ENCODE results near the gene CHRDL2. TPM values are rescaled to one million over a fixed set of nuclear protein-coding genes. Genes with fewer than 3 reads are reported as not detected.

The CHRDL2 gene
- total RNA-seq, 1 experiment from 2014 or later = 0.39 TPM

- Histone ChIP-seq H2BK120ac (ENCODE audit: low read depth, low read length, poor library complexity, severe bottlenecking) (no peak overlapping the region), H3T11ph (ENCODE audit: low read length) (no peak overlapping the region), H3K14ac (ENCODE audit: insufficient read depth, low read length) (no peak overlapping the region), H3K4ac (ENCODE audit: low read depth, low read length) (no peak overlapping the region), H3K9me3 (ENCODE audit: control insufficient read depth, low read depth, low read length) (no peaks in the 10 kb centered on the region), H3K56ac (ENCODE audit: insufficient read length, low read depth, low read length) (no peak overlapping the region), H3K4me2 (ENCODE audit: insufficient read depth, insufficient read length, low read length) (no peak overlapping the region), H3K9ac (ENCODE audit: extremely low read depth, insufficient read length, low read length) (no peak overlapping the region), H2BK20ac (ENCODE audit: low read depth, low read length, poor library complexity, severe bottlenecking) (no peak overlapping the region), H2BK5ac (ENCODE audit: insufficient read length, low read length) (no peak overlapping the region), H3K4me1 (ENCODE audit: insufficient read depth, low read length) (no peaks in the 10 kb centered on the region), H4K91ac (ENCODE audit: insufficient read length, low read depth, low read length) (no peak overlapping the region), H4K8ac (replicated peaks; ENCODE audit: insufficient read length, low read depth, low read length) (no peak overlapping the region), H2BK15ac (ENCODE audit: low read depth, low read length) (no peak overlapping the region), H4K20me1 (ENCODE audit: control insufficient read depth, insufficient read depth, insufficient read length) (no peaks in the 10 kb centered on the region), H3K79me1 (ENCODE audit: insufficient read depth, low read depth, low read length, poor library complexity, severe bottlenecking) (no peaks in the 10 kb centered on the region), H3K27me3 (ENCODE audit: insufficient read depth, low read length) (no peaks in the 10 kb centered on the region), H3K18ac (ENCODE audit: insufficient read length, low read depth, low read length) (no peak overlapping the region), H3K27ac (ENCODE audit: insufficient read length, low read depth, low read length) (no peak overlapping the region), H3K23me2 (ENCODE audit: insufficient read length, low read depth, low read length, poor library complexity, severe bottlenecking) (no peaks in the 10 kb centered on the region), H3K23ac (ENCODE audit: insufficient read length, low read depth, low read length) (no peak overlapping the region), H2BK12ac (ENCODE audit: insufficient read length, low read depth, low read length) (no peak overlapping the region), H2AFZ (ENCODE audit: low read length) (no peak overlapping the region), H3K79me2 (ENCODE audit: insufficient read depth, low read length) (no peaks in the 10 kb centered on the region), H4K5ac (ENCODE audit: insufficient read length, low read depth, low read length) (no peak overlapping the region), H2AK5ac (ENCODE audit: insufficient read length, low read length) (no peak overlapping the region)
- Mint-ChIP-seq H3K27me3 (ENCODE audit: low read depth) (peaks cover 11% of the 10 kb centered on the region), H3K27ac (no peak overlapping the region), H3K9me3 (no peaks in the 10 kb centered on the region; a peak in 1 of 5 replicates), H3K4me3 (no peak overlapping the region), H3K36me3 (ENCODE audit: insufficient read depth in 1 of 3, low read depth in 3 of 3) (no peaks in the 10 kb centered on the region; a peak in 1 of 7 replicates), H3K4me1 (peaks cover 4 to 10% of the 10 kb centered on the region in 2 experiments)
- TF ChIP-seq CTCF (conservative IDR thresholded peaks at IDR 0.05) = no peak
- DNase-seq = peak; percentile 14
- no CpG with 5 or more reads among the region's 18 CpGs for WGBS (ENCODE audit: extremely low coverage, insufficient read length, low lambda C conversion rate)
Observed at GRCh38 chr11:74680703-74681531, 50.3 kb downstream of the CHRDL2 start.
